Thyroid gland (tissue), 4 donors: ENCODE measurements around the gene ITGAD. TPM values are rescaled to one million over a fixed set of nuclear protein-coding genes. Genes with fewer than 3 reads are reported as not detected.

Experiments used
- DNase-seq, 2 donors: peaks; one replicate each; pipeline ENCODE4 v3.0.0-alpha.2; 2019
- H3K27ac ChIP-seq, 3 donors: fragments of 200-600 bp; sonication (generic); 1 replicate in 2 of 3; 2 replicates in 1 of 3; pipeline ENCODE4 v1.5.1; 2016 to 2019; ENCODE audit warnings: mild to moderate bottlenecking in 1 of 3, moderate library complexity in 1 of 3
- H3K27me3 ChIP-seq: fragments of 200-600 bp; sonication (generic); one replicate; pipeline ENCODE4 v1.5.1; 2019
- H3K36me3 ChIP-seq, 2 donors: fragments of 200-600 bp; sonication (generic); one replicate each; pipeline ENCODE4 v1.5.1; 2016 to 2019
- H3K4me1 ChIP-seq, 2 donors: fragments of 200-600 bp; sonication (generic); one replicate each; pipeline ENCODE4 v1.5.1; 2017 to 2019
- H3K4me3 ChIP-seq, 3 donors: fragments of 200-600 bp; sonication (generic); replicated peaks in 1 of 3; 1 replicate in 2 of 3; 2 replicates in 1 of 3; pipeline ENCODE4 v1.5.1; 2016; ENCODE audit warnings: mild to moderate bottlenecking in 1 of 3
- H3K9me3 ChIP-seq: fragments of 200-600 bp; sonication (generic); one replicate; pipeline ENCODE4 v1.5.1; 2017
- CTCF ChIP-seq, 6 experiments: fragments of 200-600 bp in 3 of 6; fragments of 450-650 bp in 3 of 6; sonication (generic) in 3 of 6; IDR thresholded peaks; one replicate each; pipeline ENCODE4 v1.5.1; 2016 to 2019; ENCODE audit warnings: antibody characterized with exemption in 6 of 6, mild to moderate bottlenecking in 2 of 6, inconsistent platforms in 1 of 6, moderate library complexity in 1 of 6
- POLR2A ChIP-seq, 2 donors: fragments of 450-650 bp; IDR thresholded peaks; one replicate each; pipeline ENCODE4 v1.6.1; 2017; ENCODE audit warnings: antibody characterized with exemption in 2 of 2, mild to moderate bottlenecking in 2 of 2, moderate library complexity in 1 of 2
- WGBS, 2 donors: methylation state at CpG; one replicate each; pipeline ENCODE4 v1.1.5; 2017; 5-methylcytosine and 5-hydroxymethylcytosine counted together
- intact Hi-C: fragments of 100-400 bp; cut with DNase I; formaldehyde crosslinking; loops from one replicate; pipeline ENCODE4 v1.15.1; 2023
- total RNA-seq, 4 donors: library from RNA; depleted of rRNA; stranded (reverse); fragments of >200 nt; gene quantifications; one replicate each; pipeline ENCODE4 v1.2.3, GENCODE V29; 2016

Gene ITGAD
- total RNA-seq, 4 donors from 2014 or later = not detected

- intact Hi-C loops = no loop called here
- 77 to 80% methylated on average over 12 to 14 of the region's 14 CpGs for whole genome bisulfite sequencing, 2 donors
- no peak overlapping the region for H3K27ac ChIP-seq
- TF ChIP-seq POLR2A (IDR thresholded peaks at IDR 0.05) = no peak
- TF ChIP-seq CTCF (IDR thresholded peaks at IDR 0.05) = no peak
- no peak for DNase-seq
- no peaks in the 10 kb centered on the region for H3K36me3 ChIP-seq
- no peak overlapping the region for H3K4me3 ChIP-seq
- no peaks in the 10 kb centered on the region for H3K27me3 ChIP-seq
- H3K9me3 ChIP-seq = no peaks in the 10 kb centered on the region
- H3K4me1 ChIP-seq = no peaks in the 10 kb centered on the region
These were observed 37.6 kb upstream of the ITGAD start for GRCh38 chr16:31355431-31356100.

- Histone ChIP-seq H3K9me3 (no peaks in the 10 kb centered on the region), H3K27ac (no peak overlapping the region), H3K4me3 (no peak overlapping the region), H3K27me3 (no peaks in the 10 kb centered on the region), H3K4me1 (no peaks in the 10 kb centered on the region), H3K36me3 (no peaks in the 10 kb centered on the region)
- DNase-seq = no peak
- intact Hi-C loops = no loop called here
- 60 to 63% methylated on average over 12 to 21 of the region's 28 CpGs for WGBS, 2 donors
- TF ChIP-seq CTCF (IDR thresholded peaks at IDR 0.05) = no peak
- no peak for TF ChIP-seq POLR2A (IDR thresholded peaks at IDR 0.05)
These were observed 36.4 kb upstream of the ITGAD start for GRCh38 chr16:31356566-31357323.

GRCh38 chr16:31357324-31358109 lies 35.6 kb upstream of the ITGAD start:
- intact Hi-C loops = no loop called here
- Histone ChIP-seq H3K4me3 (no peak overlapping the region), H3K9me3 (no peaks in the 10 kb centered on the region)

GRCh38 chr16:31360251-31360650 lies 32.9 kb upstream of the ITGAD start:
- no peak for DNase-seq
- intact Hi-C loops = no loop called here
- WGBS, 2 donors = 87 to 92% methylated on average over 6 to 7 of the region's 7 CpGs
- no peaks in the 10 kb centered on the region for H3K9me3 ChIP-seq
- no peak overlapping the region for H3K4me3 ChIP-seq
- H3K27ac ChIP-seq = no peak overlapping the region
- no peaks in the 10 kb centered on the region for H3K4me1 ChIP-seq
- TF ChIP-seq CTCF (IDR thresholded peaks at IDR 0.05) (no peak), POLR2A (IDR thresholded peaks at IDR 0.05) (no peak)
- H3K36me3 ChIP-seq = no peaks in the 10 kb centered on the region
- H3K27me3 ChIP-seq = no peaks in the 10 kb centered on the region

More at GRCh38 chr16:31357324-31358109, 35.6 kb upstream of the ITGAD start:
- H3K4me1 ChIP-seq = no peaks in the 10 kb centered on the region
- DNase-seq = no peak
- WGBS, 2 donors = 68 to 75% methylated on average over 17 to 18 of the region's 18 CpGs
- H3K27me3 ChIP-seq = no peaks in the 10 kb centered on the region
- TF ChIP-seq POLR2A (IDR thresholded peaks at IDR 0.05) = no peak
- no peak for TF ChIP-seq CTCF (IDR thresholded peaks at IDR 0.05)
- no peaks in the 10 kb centered on the region for H3K36me3 ChIP-seq
- H3K27ac ChIP-seq = no peak overlapping the region
